HG02870 (cell line): Measurements from ENCODE around the gene ATG4C.
A peak's percentile ranks its signal among the peaks of the same experiment; 100 is the strongest.
"Not testable (repeated sequence)": the region's sequence is repeated elsewhere in the genome, so short reads cannot be mapped to it uniquely, and the experiment has no call there.

Source experiments
- ATAC-seq: cut with Tn5 transposase; IDR thresholded peaks from one replicate; pipeline ENCODE4 v1.9.1; 2021; ENCODE audit warnings: mild to moderate bottlenecking, moderate library complexity; ENCODE audit not compliant: unreplicated experiment

Gene ATG4C

GRCh38 chr1:62783736-62784508 is at the start of gene ATG4C:
TSS of gene ATG4C (plus strand) at chr1:62784132. CDS start at chr1:62803787, 19,655 bp downstream.
- ATAC-seq: peak; percentile 95

GRCh38 chr1:62735491-62736171 is 48.3 kb upstream of the ATG4C start:
- ATAC-seq: no peak

- ATAC-seq: not testable (repeated sequence)
Observed at GRCh38 chr1:62740701-62741100, 43.2 kb upstream of the ATG4C start.

- no peak for ATAC-seq
Observed at GRCh38 chr1:62744611-62745577, 39.0 kb upstream of the ATG4C start.

- no peak for ATAC-seq
Observed at GRCh38 chr1:62746086-62746808, 37.7 kb upstream of the ATG4C start.

- no peak for ATAC-seq
Observed at GRCh38 chr1:62746809-62747138, 37.2 kb upstream of the ATG4C start.

GRCh38 chr1:62753031-62753965 is 30.6 kb upstream of the ATG4C start:
- no peak for ATAC-seq

- not testable (repeated sequence) for ATAC-seq
Observed at GRCh38 chr1:62754938-62755337, 29.0 kb upstream of the ATG4C start.

GRCh38 chr1:62756255-62756884 is 27.6 kb upstream of the ATG4C start:
- ATAC-seq: not testable (repeated sequence)

- not testable (repeated sequence) for ATAC-seq
Observed at GRCh38 chr1:62759232-62759875, 24.6 kb upstream of the ATG4C start.

GRCh38 chr1:62760021-62760782 is 23.7 kb upstream of the ATG4C start:
- ATAC-seq: not testable (repeated sequence)

- ATAC-seq: not testable (repeated sequence)
Observed at GRCh38 chr1:62761223-62761870, 22.6 kb upstream of the ATG4C start.

- not testable (repeated sequence) for ATAC-seq
Observed at GRCh38 chr1:62762027-62762426, 21.9 kb upstream of the ATG4C start.

GRCh38 chr1:62765981-62766380 is 18.0 kb upstream of the ATG4C start:
- ATAC-seq: no peak

GRCh38 chr1:62768551-62768950 is 15.4 kb upstream of the ATG4C start:
- ATAC-seq: not testable (repeated sequence)

- no peak for ATAC-seq
Observed at GRCh38 chr1:62772607-62773295, 11.2 kb upstream of the ATG4C start.

- ATAC-seq: no peak
Observed at GRCh38 chr1:62774006-62774405, 9.9 kb upstream of the ATG4C start.
